Panc1 (cell line): Measurements from ENCODE around the gene SUN1.

Source experiments
- CTCF ChIP-seq: fragments of 450-650 bp; IDR thresholded peaks from 2 replicates; pipeline ENCODE4 v1.5.1; 2017; ENCODE audit warnings: mild to moderate bottlenecking
- POLR2AphosphoS5 ChIP-seq: IDR thresholded peaks from 2 replicates; pipeline ENCODE4 v1.6.1; 2012; ENCODE audit warnings: mild to moderate bottlenecking, low read depth, low read length, moderate library complexity

GRCh38 chr7:824081-824480 is 8.2 kb upstream of the SUN1 start:
- TF ChIP-seq CTCF (no peak), POLR2AphosphoS5 (no peak)
